ENCODE results near the gene BNC2.
A peak's percentile ranks its signal among the peaks of the same experiment; 100 is the strongest.

Gene BNC2

GRCh38 chr9:16715404-16715803, 155.1 kb downstream of the BNC2 start:
- DNase-seq, result no peak

DNA sequence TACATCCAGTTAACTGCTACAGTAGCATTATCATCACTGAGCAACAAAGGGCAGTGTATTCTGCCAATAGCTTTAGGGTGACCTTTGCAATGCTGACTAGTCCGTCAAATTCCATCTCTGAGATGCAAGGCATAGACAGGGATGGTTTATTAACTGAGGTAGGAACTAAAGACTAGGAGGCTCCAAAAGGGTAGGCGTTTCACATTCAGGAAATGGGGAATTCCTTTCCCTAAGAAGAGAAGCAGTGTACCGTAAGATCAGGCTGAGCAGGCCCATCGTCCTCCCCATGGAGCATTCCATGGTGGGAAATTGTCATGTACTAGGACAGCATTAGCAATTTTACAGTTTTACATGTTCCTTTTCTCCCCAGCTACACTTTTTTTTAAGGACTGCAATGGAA, 157.7 kb downstream of the BNC2 start:
- DNase-seq, result no peak

DNA sequence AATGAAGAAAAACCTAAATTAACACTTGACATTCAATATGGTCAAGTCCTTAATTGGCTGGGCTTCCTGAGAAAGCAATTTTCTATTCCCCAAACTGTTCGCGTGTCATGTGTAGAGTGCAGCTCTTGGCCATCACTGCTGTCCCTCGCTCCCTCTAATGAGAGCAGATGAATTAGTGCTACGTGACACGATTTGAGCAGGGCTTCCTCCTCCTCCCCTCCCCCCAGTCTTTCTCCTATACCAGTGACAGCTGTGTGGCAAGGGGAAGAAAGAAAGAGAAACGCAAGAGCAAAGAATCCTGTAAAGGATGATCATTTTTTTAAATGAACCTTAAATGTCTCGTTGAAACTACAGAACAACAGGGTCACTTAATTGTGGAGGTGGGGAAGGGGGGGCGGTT, 159.6 kb downstream of the BNC2 start:
- no peak for DNase-seq

DNA sequence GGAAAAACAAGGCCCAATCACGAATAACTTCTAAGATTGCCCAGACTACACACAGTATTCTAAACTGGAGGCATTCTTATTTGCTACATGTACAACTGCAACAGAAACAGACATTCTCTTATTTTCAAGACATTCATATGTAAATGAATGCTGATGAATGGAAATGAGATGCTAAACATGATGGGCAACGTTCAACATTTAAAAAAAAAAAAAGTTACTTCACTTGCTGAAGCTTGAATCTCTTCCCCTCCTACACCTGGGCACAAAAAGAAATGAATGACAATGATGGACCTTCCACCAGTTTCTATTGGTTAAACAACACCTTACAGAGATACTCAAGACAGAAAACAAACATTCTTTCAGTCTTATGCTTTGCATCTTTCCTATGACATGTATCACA, 160.5 kb downstream of the BNC2 start:
- DNase-seq, result no peak

DNA sequence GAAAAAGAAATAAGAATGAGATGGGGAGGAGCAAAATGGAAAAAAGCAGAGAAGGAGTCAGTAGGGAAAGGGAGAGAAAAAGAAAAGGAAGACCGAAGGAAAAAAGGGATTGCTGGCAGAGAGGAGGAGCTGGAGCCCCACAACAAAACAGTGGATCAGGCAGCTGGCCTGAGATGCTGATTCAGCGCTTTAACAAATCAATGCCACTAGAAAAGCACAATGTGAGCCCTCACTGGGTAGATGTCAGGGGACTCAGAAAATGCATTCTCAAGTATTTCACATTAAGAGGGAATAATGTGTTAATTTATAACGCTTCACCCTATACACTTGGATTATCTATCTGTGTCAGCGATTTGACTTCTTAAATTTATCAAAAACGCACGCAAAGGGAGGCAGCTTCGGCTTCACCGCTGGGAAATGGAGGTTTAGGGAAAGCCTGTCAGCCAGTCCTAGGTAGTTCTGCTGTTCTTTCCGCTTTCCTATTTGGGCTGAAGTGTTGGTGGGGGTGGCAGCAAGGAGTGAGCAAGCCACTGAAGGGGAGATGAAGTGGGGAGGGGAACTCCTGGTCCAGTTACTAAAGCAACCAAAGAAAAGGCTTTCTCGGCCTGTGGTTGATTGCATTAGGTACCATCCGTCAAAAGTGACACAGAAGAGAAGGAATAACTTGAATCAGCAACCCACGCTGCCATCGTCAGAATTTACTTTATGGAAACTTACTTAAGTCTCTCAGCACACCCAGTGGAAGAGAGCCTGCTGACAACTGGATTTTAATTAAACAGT, 161.6 kb downstream of the BNC2 start:
- DNase-seq, result no peak

GRCh38 chr9:16705111-16705604, 165.3 kb downstream of the BNC2 start:
- DNase-seq, result peak in 24 of 58 donors; percentile 1 to 75 (median 16)

DNA sequence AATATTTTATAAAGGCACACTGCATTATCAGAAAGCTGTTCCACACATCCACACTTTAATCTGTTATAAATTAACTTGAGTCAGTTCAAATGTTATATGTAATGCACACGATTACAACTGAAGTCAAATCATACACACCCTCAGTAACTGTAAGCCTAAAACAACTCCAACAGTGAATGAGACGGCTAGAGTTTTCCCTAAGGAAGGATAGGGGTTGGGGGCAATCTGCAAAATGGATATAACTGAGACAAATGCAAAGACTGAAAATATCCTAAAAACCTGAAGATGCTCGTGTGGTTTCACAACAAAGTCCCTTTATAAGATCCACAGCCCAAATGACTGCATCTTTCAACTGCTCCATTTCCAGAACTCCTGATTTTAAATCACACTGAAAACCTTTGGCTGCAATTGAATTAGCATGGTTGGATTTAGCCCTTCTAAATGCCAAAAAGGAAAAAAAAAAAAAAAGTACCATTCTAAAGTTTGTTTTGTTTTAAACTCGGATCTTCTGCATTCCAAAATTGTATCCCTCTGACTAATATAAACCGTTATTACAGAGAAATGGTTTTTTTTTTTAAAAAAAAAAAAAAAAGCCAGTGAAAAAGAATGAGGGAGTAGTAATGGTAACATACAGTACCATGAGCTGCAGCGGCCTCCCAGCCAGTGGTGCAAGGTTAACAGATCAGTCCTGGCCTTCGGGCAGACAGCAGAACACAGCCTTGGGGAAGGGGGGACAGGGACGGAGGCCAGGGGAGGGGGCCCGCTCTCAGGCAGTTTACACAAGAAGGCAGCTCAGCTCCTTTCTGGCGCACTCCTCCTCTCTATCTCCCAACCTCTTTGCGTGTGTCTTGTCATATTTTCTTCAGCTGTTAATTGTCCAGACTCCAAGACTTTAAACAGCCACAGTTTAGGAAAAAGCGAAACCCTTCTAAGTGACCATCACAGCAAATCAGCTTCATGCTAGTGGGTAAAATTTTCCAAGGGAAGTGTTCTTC, 166.1 kb downstream of the BNC2 start:
- DNase-seq, result peak in 1 of 58 donors; percentile 38

GRCh38 chr9:16701347-16701746, 169.1 kb downstream of the BNC2 start:
- DNase-seq, result no peak

- DNase-seq, result no peak
Measured at GRCh38 chr9:16693616-16694015, 176.9 kb downstream of the BNC2 start.

- DNase-seq, result no peak
Measured at GRCh38 chr9:16690628-16691027, 179.8 kb downstream of the BNC2 start.

DNA sequence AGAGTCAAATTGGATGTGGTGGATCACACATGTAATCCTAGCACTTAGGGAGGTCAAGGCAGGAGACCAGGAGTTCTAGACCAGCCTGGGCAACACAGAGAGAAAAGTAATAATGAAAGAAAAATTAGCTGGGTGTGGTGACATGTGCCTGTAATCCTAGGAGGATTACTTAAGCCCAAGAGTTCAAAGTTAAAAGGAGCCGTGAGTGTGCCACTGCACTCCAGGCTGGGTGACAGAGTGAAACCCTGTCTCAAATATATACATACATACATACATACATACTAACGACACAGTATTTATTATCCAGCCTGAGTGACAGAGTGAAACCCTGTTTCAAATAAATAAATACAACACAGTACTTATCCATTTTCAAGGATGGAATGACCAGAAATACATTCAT, 180.3 kb downstream of the BNC2 start:
- DNase-seq, result no peak

DNA sequence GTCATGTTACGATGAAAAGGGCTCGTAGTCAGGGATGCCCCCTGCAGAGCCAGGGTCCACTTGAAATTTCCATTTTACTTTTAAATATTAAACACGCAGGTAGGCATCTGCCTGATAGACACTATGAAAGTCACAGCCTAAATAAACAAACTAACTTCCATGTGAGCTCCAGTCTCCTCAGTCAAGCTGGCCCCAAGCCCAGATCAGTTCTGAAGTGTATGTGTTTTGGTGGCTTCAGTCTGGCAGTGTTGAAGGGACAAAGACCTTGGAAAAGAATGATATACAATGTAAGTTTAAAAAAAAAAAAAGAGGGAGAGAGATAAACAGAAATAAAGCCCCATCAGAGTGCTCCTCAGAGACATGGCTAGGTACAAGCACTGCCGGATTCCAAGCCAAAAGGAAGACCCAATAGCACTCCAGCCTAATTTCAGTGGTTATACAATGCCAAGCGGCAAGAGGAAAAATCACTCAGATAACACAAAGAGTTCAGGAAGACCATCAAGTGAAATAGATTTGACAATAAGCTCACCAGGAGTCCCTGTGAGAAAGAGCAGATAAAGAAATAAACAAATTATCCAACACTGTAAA, 181.0 kb downstream of the BNC2 start:
- DNase-seq, result no peak

DNA sequence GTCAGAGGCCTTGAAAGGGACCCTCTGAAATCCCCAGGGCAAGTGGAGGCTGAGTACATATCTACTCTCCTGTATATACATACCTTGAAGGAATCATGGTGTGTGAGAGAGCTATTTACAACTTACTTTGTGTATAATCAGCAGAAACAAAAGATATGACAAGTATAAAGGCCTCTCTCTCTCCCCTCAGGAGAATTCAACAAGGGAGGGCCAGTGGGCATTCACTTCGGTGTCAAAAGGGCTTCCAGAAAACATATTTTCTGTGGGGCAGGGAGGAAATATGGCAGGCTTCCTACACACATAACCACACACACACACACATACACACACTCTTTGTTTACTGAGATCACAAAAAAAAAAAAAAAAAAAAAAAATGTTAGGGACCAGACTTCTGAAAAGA, 181.7 kb downstream of the BNC2 start:
- DNase-seq, result no peak

DNA sequence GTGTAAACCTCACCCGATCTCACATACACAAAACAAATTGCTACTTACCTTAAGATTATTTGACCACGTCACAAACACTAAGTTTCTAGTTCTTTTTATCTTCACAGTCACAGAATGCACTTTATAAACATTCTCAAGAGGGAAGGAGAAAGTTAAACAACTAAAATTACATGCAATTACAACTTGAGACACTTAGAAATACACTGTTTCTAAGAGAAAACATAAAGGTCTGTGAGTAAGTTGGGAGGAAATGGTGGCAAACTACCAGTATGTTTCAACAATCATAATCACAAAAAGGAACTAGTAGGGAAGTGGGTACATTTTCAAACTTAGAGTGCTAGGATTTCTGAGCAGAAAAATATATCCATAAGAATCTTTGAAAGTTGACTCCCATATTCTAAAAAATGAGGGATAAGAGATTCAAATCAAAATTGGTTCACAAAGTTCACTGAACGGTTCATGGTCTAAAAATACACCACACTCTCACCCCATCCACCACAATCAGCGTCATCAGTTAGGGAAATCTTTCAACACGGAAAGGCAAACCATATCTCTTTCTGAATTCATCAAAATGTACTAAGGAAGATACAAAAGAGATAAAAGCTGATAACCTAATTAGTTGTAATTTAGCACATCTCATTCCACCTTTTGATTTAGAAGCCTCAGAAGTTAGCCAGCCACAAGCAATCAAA, 182.6 kb downstream of the BNC2 start:
- no peak for DNase-seq

- no peak for DNase-seq
Measured at GRCh38 chr9:16683326-16683725, 187.1 kb downstream of the BNC2 start.

- no peak for DNase-seq
Measured at GRCh38 chr9:16682273-16682672, 188.2 kb downstream of the BNC2 start.

DNA sequence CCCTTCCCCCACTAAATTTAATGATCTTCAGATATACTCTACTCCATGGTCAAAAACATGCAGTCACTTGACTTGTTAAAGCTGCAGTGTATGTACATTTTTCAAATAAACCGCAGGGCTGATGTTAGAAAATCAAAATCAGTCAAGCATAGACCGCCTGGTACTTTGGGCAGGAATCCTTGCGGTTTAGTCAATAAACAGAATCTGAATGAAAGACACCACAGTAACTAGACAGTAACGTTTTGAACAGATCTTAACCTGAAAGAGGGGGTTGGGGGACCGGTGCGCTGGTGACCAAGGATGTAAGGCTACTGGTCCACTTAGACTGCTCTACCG, 188.8 kb downstream of the BNC2 start:
- DNase-seq, result no peak

- no peak for DNase-seq
Measured at GRCh38 chr9:16680975-16681651, 189.4 kb downstream of the BNC2 start.

DNA sequence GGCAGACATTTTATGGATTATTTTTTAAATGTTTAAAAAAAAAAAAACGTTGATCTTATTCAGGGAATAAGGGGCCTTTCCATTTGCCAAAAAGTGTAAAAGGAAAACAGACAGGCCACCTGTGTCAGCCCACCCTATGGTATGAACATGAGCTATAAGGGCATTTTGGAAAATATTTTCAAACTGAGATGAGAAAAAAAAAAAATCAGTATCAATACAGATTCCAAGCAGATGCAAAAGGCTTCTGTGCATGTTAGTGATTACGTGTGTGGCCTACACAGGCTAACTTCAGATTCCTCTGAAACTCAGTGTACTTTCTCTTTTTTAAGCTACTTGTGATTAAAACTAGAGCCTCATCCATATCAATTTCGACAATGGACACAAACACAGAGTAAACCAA, 189.9 kb downstream of the BNC2 start:
- DNase-seq, result no peak

DNA sequence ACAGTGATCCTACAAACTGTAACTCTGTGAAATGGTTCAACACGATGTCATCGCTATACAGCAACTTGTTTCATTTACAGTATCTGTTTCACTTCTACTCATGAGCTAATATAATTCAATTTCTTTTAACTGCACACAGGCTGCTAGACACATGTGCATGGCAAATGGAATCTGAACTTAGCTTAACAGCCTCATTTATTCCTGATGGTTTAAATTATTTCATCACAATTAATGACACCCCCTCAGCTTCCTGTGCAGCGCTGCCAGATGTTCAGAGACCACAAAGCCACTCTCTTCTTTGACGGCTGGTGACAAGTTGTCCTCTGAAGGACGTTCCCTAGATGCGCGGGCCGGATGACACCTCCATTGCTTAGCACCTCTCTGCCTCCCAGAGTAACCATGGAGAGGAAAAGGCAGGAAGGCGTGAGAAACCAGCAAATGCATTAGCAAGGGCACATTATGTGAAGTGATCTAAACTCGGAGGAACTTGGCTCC, 191.1 kb downstream of the BNC2 start:
- no peak for DNase-seq

DNA sequence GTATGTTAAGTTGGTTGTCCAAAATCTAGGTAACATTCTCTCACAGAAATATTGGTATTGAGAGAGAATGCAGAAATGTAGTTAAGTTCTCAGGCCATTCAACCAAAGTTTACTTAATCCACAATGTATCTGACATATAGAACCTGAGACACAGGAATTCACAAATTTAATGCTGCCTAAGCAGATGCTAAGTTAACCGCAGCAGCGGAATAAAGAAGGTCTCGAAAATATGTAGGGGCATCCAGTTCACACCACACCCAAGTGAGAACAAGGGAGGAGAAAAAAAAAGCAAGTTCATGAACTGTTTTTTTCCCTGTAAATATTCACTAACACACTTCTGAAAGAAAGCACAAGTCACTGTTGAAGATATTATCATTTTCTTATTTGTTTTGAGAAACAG, 194.0 kb downstream of the BNC2 start:
- DNase-seq, result no peak
